Effector memory CD4-positive, alpha-beta T cell (primary cell): ENCODE data around the gene LRRTM3.

Experiments
- DNase-seq, 3 donors: peaks; one replicate each; pipeline ENCODE4 v3.0.0-alpha.2; 2020
- H3K27ac ChIP-seq: 2 replicates; pipeline ENCODE4 v1.7.0; 2013; ENCODE audit warnings: mild to moderate bottlenecking, low read length, moderate library complexity; ENCODE audit not compliant: insufficient read depth, poor library complexity, severe bottlenecking
- H3K27me3 ChIP-seq: replicated peaks from 2 replicates; pipeline ENCODE4 v1.7.0; 2013; ENCODE audit warnings: mild to moderate bottlenecking, low read length; ENCODE audit not compliant: insufficient read depth, control insufficient read depth, poor library complexity, severe bottlenecking
- H3K36me3 ChIP-seq: 2 replicates; pipeline ENCODE4 v1.7.0; 2013; ENCODE audit warnings: mild to moderate bottlenecking, low read length, moderate library complexity; ENCODE audit not compliant: control insufficient read depth, insufficient read depth
- H3K4me1 ChIP-seq: 2 replicates; pipeline ENCODE4 v1.7.0; 2013; ENCODE audit warnings: low read length, mild to moderate bottlenecking; ENCODE audit not compliant: control insufficient read depth, insufficient read depth, poor library complexity, severe bottlenecking
- H3K4me3 ChIP-seq: 2 replicates; pipeline ENCODE4 v1.7.0; 2013; ENCODE audit warnings: low read length, low read depth, mild to moderate bottlenecking; ENCODE audit not compliant: insufficient read depth, poor library complexity, severe bottlenecking
- H3K9me3 ChIP-seq: 2 replicates; pipeline ENCODE4 v1.7.0; 2013; ENCODE audit warnings: mild to moderate bottlenecking, low read length, moderate library complexity; ENCODE audit not compliant: control insufficient read depth

The LRRTM3 gene

DNA sequence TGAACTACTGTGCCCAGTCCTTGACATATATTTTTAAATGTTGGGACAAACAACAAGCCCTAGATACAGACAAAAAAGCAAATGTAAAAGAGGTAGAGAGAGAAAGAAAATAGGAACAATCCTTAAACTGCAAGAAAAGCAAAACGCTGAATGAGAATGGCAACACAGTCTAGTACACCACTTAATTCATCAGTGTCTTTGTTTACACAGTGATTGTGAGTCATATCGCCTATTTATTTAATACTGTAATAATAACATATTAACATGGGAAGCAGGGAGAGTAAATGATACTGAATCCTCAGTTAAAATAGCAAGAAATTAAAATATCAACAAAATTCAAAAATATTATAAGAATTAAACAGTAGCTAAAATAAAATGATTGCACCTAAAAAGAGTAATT is 9.8 kb upstream of the LRRTM3 start:
- DNase-seq = no peak

DNA sequence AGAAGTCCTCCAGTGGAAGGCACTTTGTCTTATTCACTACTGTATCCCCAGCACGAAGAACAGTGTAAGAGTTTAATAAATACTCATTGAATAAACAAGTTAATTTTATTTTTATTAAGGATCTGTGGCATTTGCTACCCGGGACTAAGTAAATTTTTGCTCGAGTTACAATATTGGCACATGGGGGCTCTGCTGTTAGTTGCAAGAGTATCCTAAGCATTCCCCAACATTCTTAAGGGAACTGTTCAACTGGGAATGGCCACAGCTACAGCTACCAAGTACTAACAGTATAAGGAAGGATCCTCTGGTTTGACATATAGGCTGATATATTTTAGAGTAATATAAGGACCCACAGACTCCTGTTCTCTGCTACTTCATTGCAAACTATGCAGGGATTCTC is 8.7 kb upstream of the LRRTM3 start:
- Histone ChIP-seq H3K4me3 (no peak overlapping the region), H3K9me3 (no peaks in the 10 kb centered on the region), H3K27ac (no peak overlapping the region), H3K4me1 (no peaks in the 10 kb centered on the region), H3K27me3 (no peaks in the 10 kb centered on the region), H3K36me3 (no peaks in the 10 kb centered on the region)
- DNase-seq = no peak

More for the DNA sequence above, 9.8 kb upstream of the LRRTM3 start:
- Histone ChIP-seq H3K27me3 (no peaks in the 10 kb centered on the region), H3K4me3 (no peak overlapping the region), H3K4me1 (no peaks in the 10 kb centered on the region), H3K9me3 (no peaks in the 10 kb centered on the region), H3K27ac (no peak overlapping the region), H3K36me3 (no peaks in the 10 kb centered on the region)

DNA sequence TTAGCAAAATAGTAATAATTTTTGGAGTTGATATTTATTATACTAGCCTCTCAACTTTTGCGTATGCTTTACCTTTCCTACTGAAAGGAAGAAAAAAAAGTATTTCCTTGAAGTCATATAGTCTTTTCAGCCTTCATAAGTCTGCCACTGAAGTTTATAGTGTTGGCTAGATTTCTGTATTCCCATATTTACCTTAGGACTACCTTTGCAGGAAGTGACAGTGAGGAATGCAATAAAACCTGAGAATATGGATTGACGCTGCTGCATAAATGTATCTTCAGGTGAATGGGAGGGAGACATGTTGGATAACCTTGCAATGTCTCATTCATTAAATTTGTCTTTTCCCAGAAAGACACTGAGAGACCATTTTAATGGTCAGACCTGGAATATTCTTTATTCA is 6.6 kb upstream of the LRRTM3 start:
- Histone ChIP-seq H3K27me3 (no peaks in the 10 kb centered on the region), H3K36me3 (no peaks in the 10 kb centered on the region)

DNA sequence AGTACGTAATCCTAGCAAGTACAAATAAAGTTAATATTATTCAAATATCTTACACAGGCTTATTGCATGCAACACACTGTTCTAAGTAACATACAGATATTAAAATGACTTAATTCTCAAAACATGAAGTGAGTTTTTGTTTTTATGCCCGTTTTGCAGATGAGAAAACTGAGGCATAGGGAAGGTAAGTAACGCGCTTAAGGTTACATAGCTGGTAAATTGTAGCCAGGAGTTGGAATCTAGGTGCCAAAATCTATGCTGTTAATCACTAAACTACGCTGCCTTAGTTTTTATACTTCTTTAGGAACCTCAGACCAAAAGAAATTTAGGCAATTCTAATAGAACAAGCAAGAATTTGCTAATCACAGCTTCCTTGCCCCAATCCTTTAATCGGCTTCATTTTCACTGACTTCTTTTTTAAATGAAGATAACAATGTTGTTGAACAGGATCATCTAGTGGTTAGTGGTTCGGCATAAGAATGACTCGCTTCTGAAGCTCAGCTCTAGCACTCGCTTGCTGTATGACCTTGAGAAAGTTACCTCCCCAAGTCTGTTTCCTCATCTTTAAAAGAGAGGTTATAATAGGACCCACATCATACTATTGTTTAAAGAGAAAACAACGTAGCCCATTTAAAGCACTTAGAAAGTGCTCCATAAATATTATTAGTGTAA is 1.0 kb upstream of the LRRTM3 start:
- no peak for DNase-seq
- H3K27me3 ChIP-seq = no peaks in the 10 kb centered on the region
- H3K9me3 ChIP-seq = no peaks in the 10 kb centered on the region
- H3K27ac ChIP-seq = no peak overlapping the region
- no peaks in the 10 kb centered on the region for H3K36me3 ChIP-seq
- no peak overlapping the region for H3K4me3 ChIP-seq
- H3K4me1 ChIP-seq = no peaks in the 10 kb centered on the region

More for the DNA sequence above, 6.6 kb upstream of the LRRTM3 start:
- Histone ChIP-seq H3K4me3 (no peak overlapping the region), H3K27ac (no peak overlapping the region), H3K9me3 (no peaks in the 10 kb centered on the region), H3K4me1 (no peaks in the 10 kb centered on the region)
- no peak for DNase-seq

DNA sequence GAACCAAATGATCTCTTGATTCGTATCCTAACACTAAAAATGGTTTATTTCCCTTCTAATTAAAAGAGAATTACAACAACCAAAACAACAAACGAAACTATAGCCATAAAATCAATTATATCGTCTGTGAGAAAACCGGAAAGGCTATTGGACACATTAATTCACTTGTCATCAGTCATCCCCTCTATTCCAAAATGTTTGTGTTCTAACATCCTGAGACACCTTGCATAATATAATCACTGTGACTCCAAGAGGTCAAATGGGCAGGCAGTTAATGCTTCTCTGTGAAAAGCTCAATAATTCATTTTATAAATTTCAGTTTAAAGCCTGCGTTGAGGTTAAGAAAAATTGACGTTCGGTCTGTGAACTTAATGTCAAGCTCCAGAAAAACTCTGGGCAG is 463 bp upstream of the LRRTM3 start:
- DNase-seq = no peak
- Histone ChIP-seq H3K9me3 (no peaks in the 10 kb centered on the region), H3K27ac (no peak overlapping the region), H3K36me3 (no peaks in the 10 kb centered on the region), H3K4me3 (no peak overlapping the region), H3K27me3 (no peaks in the 10 kb centered on the region), H3K4me1 (no peaks in the 10 kb centered on the region)

DNA sequence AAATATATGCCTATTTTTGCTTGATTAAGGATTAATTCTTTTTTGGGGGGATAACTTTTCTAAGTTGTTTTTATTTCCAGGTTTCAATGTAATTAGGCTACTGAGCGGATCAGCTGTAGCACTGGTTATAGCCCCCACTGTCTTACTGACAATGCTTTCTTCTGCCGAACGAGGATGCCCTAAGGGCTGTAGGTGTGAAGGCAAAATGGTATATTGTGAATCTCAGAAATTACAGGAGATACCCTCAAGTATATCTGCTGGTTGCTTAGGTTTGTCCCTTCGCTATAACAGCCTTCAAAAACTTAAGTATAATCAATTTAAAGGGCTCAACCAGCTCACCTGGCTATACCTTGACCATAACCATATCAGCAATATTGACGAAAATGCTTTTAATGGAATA is 1.0 kb downstream of the LRRTM3 start:
- Histone ChIP-seq H3K9me3 (no peaks in the 10 kb centered on the region), H3K27ac (no peak overlapping the region), H3K4me1 (no peaks in the 10 kb centered on the region), H3K4me3 (no peak overlapping the region), H3K27me3 (no peaks in the 10 kb centered on the region), H3K36me3 (no peaks in the 10 kb centered on the region)
- no peak for DNase-seq

DNA sequence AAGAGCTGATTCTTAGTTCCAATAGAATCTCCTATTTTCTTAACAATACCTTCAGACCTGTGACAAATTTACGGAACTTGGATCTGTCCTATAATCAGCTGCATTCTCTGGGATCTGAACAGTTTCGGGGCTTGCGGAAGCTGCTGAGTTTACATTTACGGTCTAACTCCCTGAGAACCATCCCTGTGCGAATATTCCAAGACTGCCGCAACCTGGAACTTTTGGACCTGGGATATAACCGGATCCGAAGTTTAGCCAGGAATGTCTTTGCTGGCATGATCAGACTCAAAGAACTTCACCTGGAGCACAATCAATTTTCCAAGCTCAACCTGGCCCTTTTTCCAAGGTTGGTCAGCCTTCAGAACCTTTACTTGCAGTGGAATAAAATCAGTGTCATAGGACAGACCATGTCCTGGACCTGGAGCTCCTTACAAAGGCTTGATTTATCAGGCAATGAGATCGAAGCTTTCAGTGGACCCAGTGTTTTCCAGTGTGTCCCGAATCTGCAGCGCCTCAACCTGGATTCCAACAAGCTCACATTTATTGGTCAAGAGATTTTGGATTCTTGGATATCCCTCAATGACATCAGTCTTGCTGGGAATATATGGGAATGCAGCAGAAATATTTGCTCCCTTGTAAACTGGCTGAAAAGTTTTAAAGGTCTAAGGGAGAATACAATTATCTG is 1.6 kb downstream of the LRRTM3 start:
- Histone ChIP-seq H3K9me3 (no peaks in the 10 kb centered on the region), H3K4me3 (no peak overlapping the region), H3K36me3 (no peaks in the 10 kb centered on the region), H3K4me1 (no peaks in the 10 kb centered on the region), H3K27me3 (no peaks in the 10 kb centered on the region), H3K27ac (no peak overlapping the region)
- DNase-seq = no peak

DNA sequence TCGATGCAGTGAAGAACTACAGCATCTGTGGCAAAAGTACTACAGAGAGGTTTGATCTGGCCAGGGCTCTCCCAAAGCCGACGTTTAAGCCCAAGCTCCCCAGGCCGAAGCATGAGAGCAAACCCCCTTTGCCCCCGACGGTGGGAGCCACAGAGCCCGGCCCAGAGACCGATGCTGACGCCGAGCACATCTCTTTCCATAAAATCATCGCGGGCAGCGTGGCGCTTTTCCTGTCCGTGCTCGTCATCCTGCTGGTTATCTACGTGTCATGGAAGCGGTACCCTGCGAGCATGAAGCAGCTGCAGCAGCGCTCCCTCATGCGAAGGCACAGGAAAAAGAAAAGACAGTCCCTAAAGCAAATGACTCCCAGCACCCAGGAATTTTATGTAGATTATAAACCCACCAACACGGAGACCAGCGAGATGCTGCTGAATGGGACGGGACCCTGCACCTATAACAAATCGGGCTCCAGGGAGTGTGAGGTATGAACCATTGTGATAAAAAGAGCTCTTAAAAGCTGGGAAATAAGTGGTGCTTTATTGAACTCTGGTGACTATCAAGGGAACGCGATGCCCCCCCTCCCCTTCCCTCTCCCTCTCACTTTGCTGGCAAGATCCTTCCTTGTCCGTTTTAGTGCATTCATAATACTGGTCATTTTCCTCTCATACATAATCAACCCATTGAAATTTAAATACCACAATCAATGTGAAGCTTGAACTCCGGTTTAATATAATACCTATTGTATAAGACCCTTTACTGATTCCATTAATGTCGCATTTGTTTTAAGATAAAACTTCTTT is 2.3 kb downstream of the LRRTM3 start:
- H3K36me3 ChIP-seq = no peaks in the 10 kb centered on the region
- H3K27me3 ChIP-seq = no peaks in the 10 kb centered on the region
- no peak overlapping the region for H3K4me3 ChIP-seq
- H3K4me1 ChIP-seq = no peaks in the 10 kb centered on the region
- H3K27ac ChIP-seq = no peak overlapping the region
- no peak for DNase-seq
- H3K9me3 ChIP-seq = no peaks in the 10 kb centered on the region

DNA sequence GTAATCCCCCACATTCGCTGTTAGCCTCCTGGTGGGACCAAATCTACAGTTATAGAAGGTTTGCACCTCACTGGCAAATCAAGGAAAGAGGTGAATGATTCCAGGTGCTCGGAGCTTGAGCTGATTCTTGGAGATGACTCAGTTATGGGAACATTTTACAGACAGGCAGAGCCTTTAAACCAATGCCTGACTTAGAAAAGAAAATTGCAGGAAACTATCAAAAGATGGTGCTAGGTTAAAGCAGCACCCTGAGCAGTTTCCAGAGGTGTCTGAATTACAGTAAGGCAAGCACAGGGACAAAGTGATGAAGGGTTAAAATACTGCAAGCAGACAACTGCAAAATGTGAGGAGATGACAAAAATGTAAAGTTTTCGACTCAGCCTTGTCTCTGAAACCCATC is 2.9 kb downstream of the LRRTM3 start:
- Histone ChIP-seq H3K9me3 (no peaks in the 10 kb centered on the region), H3K27me3 (no peaks in the 10 kb centered on the region), H3K4me1 (no peaks in the 10 kb centered on the region), H3K27ac (no peak overlapping the region), H3K36me3 (no peaks in the 10 kb centered on the region), H3K4me3 (no peak overlapping the region)
- DNase-seq = no peak

DNA sequence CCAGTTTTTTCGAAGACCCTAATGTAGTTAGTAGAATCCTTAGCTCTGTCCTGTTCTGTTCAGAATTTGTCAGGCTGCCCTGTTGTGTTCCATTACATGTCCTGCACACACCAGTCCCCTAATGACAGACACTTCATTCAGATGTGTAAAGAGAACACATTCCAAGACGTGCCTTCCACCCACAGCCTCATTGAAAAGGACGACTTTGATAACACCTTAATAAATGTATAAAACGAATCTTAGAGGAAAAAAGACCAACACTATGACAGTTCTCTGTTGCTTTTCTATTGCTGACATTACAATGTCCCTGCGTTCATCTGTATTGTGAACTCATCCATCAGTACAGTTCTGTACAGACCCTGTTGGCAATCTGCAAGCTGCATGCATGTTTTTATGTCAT is 3.5 kb downstream of the LRRTM3 start:
- no peak for DNase-seq
- no peaks in the 10 kb centered on the region for H3K27me3 ChIP-seq
- H3K4me1 ChIP-seq = no peaks in the 10 kb centered on the region
- no peaks in the 10 kb centered on the region for H3K36me3 ChIP-seq
- no peak overlapping the region for H3K4me3 ChIP-seq
- H3K27ac ChIP-seq = no peak overlapping the region
- no peaks in the 10 kb centered on the region for H3K9me3 ChIP-seq
